Medulla oblongata (tissue), 1 donor: ENCODE measurements around the gene KDM1A.

Source experiments
- DNase-seq: peaks from one replicate; pipeline ENCODE4 v3.0.0-alpha.2; 2015; ENCODE audit errors: extremely low spot score

Gene KDM1A

GRCh38 chr1:23069675-23070074, 50.4 kb downstream of the KDM1A start:
- peak; percentile 3 for DNase-seq

- no peak for DNase-seq
Observed at GRCh38 chr1:23074012-23074411, 54.7 kb downstream of the KDM1A start.

- no peak for DNase-seq
Observed at GRCh38 chr1:23079025-23079424, 59.8 kb downstream of the KDM1A start.

- DNase-seq, result no peak
Observed at GRCh38 chr1:23080885-23081284, 61.6 kb downstream of the KDM1A start.

GRCh38 chr1:23081376-23081775, 62.1 kb downstream of the KDM1A start:
- no peak for DNase-seq

GRCh38 chr1:23083714-23084480, 64.6 kb downstream of the KDM1A start:
- DNase-seq, result no peak

- no peak for DNase-seq
Observed at GRCh38 chr1:23084880-23085279, 65.6 kb downstream of the KDM1A start.

- no peak for DNase-seq
Observed at GRCh38 chr1:23085696-23086095, 66.4 kb downstream of the KDM1A start.

- DNase-seq, result no peak
Observed at GRCh38 chr1:23088027-23088426, 68.8 kb downstream of the KDM1A start.

- DNase-seq, result no peak
Observed at GRCh38 chr1:23090056-23090455, 70.8 kb downstream of the KDM1A start.

- no peak for DNase-seq
Observed at GRCh38 chr1:23091545-23091944, 72.3 kb downstream of the KDM1A start.

- DNase-seq, result no peak
Observed at GRCh38 chr1:23092447-23092846, 73.2 kb downstream of the KDM1A start.

GRCh38 chr1:23097316-23097715, 78.0 kb downstream of the KDM1A start:
- DNase-seq, result no peak

- peak; percentile 90 for DNase-seq
Observed at GRCh38 chr1:23098463-23099170, 79.3 kb downstream of the KDM1A start.

- no peak for DNase-seq
Observed at GRCh38 chr1:23099171-23099536, 79.9 kb downstream of the KDM1A start.

- DNase-seq, result peak; percentile 27
Observed at GRCh38 chr1:23100074-23100748, 80.9 kb downstream of the KDM1A start.

- DNase-seq, result no peak
Observed at GRCh38 chr1:23101101-23101827, 82.0 kb downstream of the KDM1A start.

GRCh38 chr1:23101887-23102286, 82.6 kb downstream of the KDM1A start:
- no peak for DNase-seq

GRCh38 chr1:23102289-23102688, 83.0 kb downstream of the KDM1A start:
- no peak for DNase-seq

GRCh38 chr1:23103001-23103889, 84.0 kb downstream of the KDM1A start:
- DNase-seq, result no peak

- DNase-seq, result no peak
Observed at GRCh38 chr1:23108918-23109533, 89.8 kb downstream of the KDM1A start.
